ENCODE results near the gene PLK2. TPM values are rescaled to one million over a fixed set of nuclear protein-coding genes. Genes with fewer than 3 reads are reported as not detected.

Gene PLK2
- total RNA-seq, 3 donors from 2014 or later (not counting 1 experiment from before 2014, with no cell fraction given) = 18.3 to 30.0 (median 22.0) TPM

DNA sequence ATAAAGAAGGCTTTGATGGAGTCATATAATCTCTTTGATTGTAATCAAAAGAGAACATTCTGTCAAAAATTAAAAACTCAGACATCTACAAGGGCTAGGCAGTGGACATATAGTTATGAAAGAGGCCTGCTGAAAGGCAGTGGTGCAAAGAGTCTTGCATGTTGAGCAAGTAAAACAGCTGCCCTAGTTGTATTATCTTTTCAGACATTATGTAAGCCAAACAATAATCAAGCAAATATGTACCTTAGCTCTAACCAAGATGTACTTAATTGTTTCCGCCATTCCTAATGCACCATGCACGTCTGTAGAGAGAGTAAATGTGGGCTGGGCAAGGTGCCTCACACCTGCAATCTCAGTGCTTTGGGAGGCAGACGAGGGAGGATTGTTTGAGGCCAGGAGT is 45.6 kb upstream of the PLK2 start:
- Histone ChIP-seq H3K4me3 (ENCODE audit: low read length) (no peak overlapping the region), H3K36me3 (ENCODE audit: control insufficient read depth, insufficient read depth, low read length) (no peaks in the 10 kb centered on the region), H3K9me3 (ENCODE audit: control insufficient read depth, insufficient read depth, low read length) (no peaks in the 10 kb centered on the region), H3K4me1 (ENCODE audit: control insufficient read depth, insufficient read depth, low read length) (peaks cover 6% of the 10 kb centered on the region), H3K27ac (ENCODE audit: low read length) (no peak overlapping the region), H3K27me3 (ENCODE audit: control insufficient read depth, insufficient read depth, low read length) (no peaks in the 10 kb centered on the region)
- H3K4me1 Mint-ChIP-seq = no peaks in the 10 kb centered on the region
- H3K4me3 Mint-ChIP-seq = no peak overlapping the region
- DNase-seq (no peak), ATAC-seq (no peak)
- H3K27me3 Mint-ChIP-seq (ENCODE audit: low read depth in 2 of 2) = no peaks in the 10 kb centered on the region
- no peaks in the 10 kb centered on the region for H3K36me3 Mint-ChIP-seq
- intact Hi-C loops (cut with micrococcal nuclease) = no loop called here
- peaks cover 0 to 4% of the 10 kb centered on the region in 2 donors for H3K9me3 Mint-ChIP-seq
- TF ChIP-seq, protein P1, sequence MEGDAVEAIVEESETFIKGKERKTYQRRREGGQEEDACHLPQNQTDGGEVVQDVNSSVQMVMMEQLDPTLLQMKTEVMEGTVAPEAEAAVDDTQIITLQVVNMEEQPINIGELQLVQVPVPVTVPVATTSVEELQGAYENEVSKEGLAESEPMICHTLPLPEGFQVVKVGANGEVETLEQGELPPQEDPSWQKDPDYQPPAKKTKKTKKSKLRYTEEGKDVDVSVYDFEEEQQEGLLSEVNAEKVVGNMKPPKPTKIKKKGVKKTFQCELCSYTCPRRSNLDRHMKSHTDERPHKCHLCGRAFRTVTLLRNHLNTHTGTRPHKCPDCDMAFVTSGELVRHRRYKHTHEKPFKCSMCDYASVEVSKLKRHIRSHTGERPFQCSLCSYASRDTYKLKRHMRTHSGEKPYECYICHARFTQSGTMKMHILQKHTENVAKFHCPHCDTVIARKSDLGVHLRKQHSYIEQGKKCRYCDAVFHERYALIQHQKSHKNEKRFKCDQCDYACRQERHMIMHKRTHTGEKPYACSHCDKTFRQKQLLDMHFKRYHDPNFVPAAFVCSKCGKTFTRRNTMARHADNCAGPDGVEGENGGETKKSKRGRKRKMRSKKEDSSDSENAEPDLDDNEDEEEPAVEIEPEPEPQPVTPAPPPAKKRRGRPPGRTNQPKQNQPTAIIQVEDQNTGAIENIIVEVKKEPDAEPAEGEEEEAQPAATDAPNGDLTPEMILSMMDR (IDR thresholded peaks at IDR 0.05) = no peak
- 100% methylated on average over 1 of the region's 3 CpGs for WGBS (ENCODE audit: insufficient coverage)
- no peak overlapping the region for H3K27ac Mint-ChIP-seq

DNA sequence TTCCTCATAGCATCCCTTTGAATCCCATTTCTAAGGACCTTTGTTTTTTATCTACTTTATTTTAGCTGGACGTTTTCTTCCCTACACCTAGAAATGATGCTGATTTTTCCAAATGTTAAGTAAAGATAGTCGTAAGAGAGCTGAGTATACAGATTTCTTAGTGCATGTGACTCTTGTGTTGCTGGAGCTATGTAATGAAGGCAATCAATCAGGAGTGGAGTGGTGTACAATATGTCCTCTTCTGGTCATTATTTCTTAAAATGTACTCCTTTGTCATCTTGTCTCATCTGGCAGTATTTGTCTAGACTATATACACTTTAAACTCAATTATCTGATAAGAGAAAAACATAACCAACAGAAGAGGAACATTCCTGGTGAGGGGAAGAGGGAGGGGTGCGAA is 44.9 kb upstream of the PLK2 start:
- H3K36me3 ChIP-seq (ENCODE audit: control insufficient read depth, insufficient read depth, low read length) = no peaks in the 10 kb centered on the region
- Mint-ChIP-seq H3K4me1 (no peaks in the 10 kb centered on the region), H3K27me3 (ENCODE audit: low read depth in 2 of 2) (no peaks in the 10 kb centered on the region), H3K4me3 (no peak overlapping the region), H3K9me3 (peaks cover 0 to 4% of the 10 kb centered on the region in 2 donors), H3K36me3 (no peaks in the 10 kb centered on the region), H3K27ac (no peak overlapping the region)
- H3K27ac ChIP-seq (ENCODE audit: low read length) = no peak overlapping the region
- H3K4me1 ChIP-seq (ENCODE audit: control insufficient read depth, insufficient read depth, low read length) = peaks cover 6% of the 10 kb centered on the region
- TF ChIP-seq, protein P1 (IDR thresholded peaks at IDR 0.05) = no peak
- DNase-seq = no peak
- 77% methylated on average over 2 of the region's 3 CpGs for WGBS (ENCODE audit: insufficient coverage)
- intact Hi-C loops (cut with micrococcal nuclease) = no loop called here
- no peaks in the 10 kb centered on the region for H3K27me3 ChIP-seq (ENCODE audit: control insufficient read depth, insufficient read depth, low read length)
- no peaks in the 10 kb centered on the region for H3K9me3 ChIP-seq (ENCODE audit: control insufficient read depth, insufficient read depth, low read length)
- no peak overlapping the region for H3K4me3 ChIP-seq (ENCODE audit: low read length)
- no peak for ATAC-seq

GRCh38 chr5:58503390-58504046 is 43.6 kb upstream of the PLK2 start:
- Histone ChIP-seq H3K4me3 (ENCODE audit: low read length) (no peak overlapping the region), H3K4me1 (ENCODE audit: control insufficient read depth, insufficient read depth, low read length) (peaks cover 6% of the 10 kb centered on the region), H3K27me3 (ENCODE audit: control insufficient read depth, insufficient read depth, low read length) (no peaks in the 10 kb centered on the region), H3K36me3 (ENCODE audit: control insufficient read depth, insufficient read depth, low read length) (no peaks in the 10 kb centered on the region), H3K9me3 (ENCODE audit: control insufficient read depth, insufficient read depth, low read length) (no peaks in the 10 kb centered on the region), H3K27ac (ENCODE audit: low read length) (no peak overlapping the region)
- Mint-ChIP-seq H3K27me3 (ENCODE audit: low read depth in 2 of 2) (no peaks in the 10 kb centered on the region), H3K4me3 (no peak overlapping the region), H3K9me3 (peaks cover 0 to 4% of the 10 kb centered on the region in 2 donors), H3K27ac (no peak overlapping the region), H3K4me1 (no peaks in the 10 kb centered on the region), H3K36me3 (no peaks in the 10 kb centered on the region)
- WGBS (ENCODE audit: insufficient coverage) = 81% methylated on average over 3 of the region's 3 CpGs
- TF ChIP-seq, protein P1 (IDR thresholded peaks at IDR 0.05) = no peak
- no peak for ATAC-seq
- intact Hi-C loops (cut with micrococcal nuclease) = no loop called here
- DNase-seq = no peak

Data from natural killer cell (primary cell).